HG02763 (cell line): ENCODE data around the gene CREG1.
"Not testable (repeated sequence)": the region's sequence is repeated elsewhere in the genome, so short reads cannot be mapped to it uniquely, and the experiment has no call there.

ENCODE experiments used
- ATAC-seq: cut with Tn5 transposase; IDR thresholded peaks from one replicate; pipeline ENCODE4 v1.9.1; 2021; ENCODE audit warnings: mild to moderate bottlenecking, moderate library complexity; ENCODE audit not compliant: unreplicated experiment

The CREG1 gene

DNA sequence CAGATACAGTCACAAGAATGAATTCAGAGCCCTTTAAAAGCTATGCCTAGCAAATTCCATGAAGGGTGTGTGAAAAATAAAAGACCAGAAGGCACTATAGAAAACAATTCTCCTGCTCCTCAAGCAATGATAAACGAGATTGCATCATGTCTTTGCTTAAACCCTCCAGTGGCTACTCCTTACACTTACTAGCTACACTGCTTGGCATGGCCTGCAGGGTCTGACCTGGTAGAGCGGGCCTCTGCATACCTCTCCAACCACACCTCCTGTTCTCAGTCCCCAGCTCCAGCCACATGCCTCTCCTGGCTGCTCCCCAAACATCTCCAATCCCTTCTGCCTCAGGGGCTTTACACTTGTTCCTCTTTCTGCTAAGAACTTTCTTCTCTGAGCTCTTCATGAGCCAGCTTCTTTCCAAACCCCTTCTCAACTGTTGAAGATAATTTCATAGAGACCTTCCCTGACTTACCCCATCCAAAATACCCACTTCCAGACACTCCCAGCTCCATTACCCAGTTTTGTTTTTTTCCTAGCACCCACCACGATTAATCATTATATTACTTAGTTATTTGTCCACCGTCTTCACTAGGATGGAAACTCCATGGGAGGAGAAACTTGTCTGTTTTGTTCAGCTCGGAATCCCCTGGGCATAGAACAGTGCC lies 11.2 kb upstream of the CREG1 start:
- no peak for ATAC-seq

DNA sequence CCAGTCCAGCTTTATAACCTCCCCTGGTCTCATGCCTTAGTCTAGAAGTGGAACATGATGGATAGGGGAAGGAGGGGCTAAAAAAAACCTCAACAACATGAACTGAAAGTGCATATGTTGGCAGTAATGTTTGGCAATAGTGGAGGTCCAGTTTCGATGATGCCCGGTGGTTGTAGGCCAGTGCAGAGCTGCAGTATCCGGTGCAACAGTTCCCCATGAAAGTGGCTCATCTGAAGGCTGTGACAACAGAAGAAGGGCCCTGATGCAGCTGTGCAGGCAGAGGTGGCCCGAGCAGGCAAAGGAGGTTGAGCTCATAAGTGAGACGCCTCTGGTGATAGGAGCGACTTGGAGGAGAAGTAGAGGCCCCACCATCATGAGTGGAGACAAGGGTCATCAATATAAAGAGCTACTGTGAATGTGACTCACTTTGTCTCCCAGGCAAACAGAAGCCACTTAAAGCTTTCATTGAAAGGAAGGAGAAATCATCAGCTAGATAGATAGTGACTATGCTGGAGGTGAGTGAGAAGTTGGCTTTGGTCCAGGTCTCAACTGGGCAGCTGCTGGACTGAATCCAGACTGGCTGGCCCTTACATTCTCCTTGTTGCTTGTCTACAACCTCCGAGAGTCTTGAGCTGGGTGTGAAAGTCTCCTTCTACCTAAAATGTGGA lies 10.2 kb upstream of the CREG1 start:
- no peak for ATAC-seq

DNA sequence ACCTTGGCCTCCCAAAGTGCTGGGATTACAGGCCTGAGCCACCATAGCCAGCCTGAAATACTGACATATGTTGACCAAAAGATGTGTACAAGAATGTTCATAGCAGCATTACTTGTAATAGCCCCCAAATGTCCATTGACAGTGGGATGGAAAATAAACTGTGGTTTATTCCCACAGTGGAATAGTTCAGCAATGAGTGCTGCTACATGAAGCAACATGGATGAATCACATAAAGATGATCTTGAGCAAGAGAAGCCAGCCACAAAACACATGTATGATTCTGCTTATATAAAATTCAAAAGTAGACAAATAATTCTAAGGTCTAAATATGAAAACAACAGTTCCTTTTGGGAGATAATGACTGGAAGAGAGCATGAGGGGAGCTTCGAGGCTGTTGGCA lies 9.1 kb upstream of the CREG1 start:
- ATAC-seq: no peak

DNA sequence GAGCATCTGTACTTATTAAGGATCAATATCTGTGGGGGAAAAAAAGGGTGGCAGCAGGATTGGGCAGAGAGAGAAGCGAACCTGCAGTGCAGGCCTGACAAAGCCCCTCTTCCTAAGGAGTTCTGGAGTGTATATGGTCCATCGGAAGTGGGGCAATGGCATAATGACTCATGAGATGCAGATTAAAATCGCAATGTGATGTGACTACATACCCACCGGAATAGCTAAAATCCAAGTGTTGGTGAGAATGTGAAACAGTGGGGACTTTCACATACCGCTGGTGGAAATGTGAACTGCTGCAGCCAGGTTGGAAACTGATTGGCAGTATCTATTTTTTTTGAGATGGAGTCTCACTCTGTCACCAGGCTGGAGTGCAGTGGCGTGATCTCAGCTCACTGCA lies 8.2 kb upstream of the CREG1 start:
- no peak for ATAC-seq

DNA sequence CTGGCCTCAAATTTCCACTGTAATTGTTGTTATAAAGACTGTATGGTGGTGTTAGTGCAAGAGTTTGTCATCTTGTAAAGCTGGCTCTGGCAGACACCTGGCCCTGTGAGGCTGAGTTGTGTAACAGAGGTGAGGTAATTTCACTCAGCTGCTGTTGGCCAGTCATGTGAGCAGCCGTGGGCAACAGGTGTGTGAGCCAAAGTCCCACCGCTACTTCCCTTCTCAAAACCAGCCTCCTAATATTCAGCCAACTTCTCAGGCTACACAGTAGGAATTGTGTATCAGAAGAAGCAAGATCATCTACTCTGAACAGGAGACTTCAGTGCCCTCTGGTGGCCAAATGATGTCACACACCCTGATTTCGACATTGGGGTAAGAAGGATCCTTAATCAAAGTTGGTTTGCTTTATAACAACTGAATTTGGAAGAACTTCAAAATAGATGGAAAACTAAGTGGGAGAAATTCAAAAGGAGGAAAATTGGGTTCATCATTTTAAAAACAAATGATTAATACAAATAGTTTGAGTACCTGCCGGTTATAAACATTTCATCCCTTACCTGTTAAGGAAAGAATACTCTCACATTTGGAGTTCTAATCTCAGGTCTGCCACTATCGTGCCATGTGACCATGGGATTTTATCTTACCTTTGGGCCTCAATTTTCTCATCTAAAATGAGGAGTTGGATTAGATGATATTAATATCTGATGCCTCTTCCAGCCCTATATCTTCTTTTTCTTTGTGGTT lies 2.6 kb upstream of the CREG1 start:
- no peak for ATAC-seq

DNA sequence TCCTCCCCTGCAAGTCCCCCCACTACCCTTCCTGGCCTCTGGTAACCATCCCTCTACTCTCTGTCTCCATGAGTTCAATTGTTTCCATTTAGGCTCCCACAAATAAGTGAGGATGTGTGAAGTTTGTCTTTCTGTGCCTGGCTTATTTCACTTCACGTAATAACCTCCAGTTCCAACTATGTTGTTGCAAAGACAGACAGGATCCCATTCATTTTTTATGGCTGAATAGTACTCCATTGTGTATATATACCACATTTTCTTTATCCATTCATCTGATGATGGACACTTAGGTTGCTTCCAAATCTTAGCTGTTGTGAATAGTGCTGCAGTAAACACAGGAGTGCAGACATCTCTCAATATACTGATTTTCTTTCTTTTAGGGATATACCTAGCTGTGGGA lies 1.5 kb upstream of the CREG1 start:
- not testable (repeated sequence) for ATAC-seq

DNA sequence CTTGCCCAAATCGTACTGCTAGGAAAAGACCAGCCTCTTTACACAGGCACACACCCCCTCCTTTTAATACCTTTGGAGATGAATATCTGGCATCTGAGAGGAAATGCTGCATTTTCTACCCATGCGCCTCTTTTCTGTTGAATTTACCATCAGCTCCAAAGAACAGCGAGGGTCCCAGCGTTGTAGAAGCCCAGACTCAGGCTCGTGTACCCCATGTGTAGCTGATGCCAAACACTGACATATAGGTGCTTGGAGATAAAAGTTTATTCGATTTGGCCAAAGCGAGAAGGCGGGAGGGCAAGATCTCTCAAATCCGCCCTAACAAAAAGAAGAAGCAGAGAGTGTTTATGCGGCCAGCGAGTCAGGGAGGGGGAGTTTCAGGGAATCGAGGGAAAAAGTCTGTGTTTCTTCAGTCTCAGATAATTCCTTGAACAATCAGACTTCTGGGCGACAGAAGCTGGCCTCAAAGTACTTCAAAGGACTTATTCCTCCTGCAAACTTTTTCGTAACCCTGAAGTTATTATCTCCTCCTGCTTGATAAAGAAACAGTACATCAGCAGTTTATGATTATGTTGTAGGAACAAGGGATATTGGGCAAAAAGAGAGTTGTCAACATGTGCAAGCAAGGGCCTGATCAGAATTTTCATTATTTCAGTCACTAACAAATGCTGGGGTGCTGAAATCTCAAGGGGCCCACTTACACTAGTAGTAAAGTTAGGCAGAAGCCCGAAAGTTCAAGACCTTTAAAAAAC lies 642 bp upstream of the CREG1 start:
- ATAC-seq: peak; percentile 13

DNA sequence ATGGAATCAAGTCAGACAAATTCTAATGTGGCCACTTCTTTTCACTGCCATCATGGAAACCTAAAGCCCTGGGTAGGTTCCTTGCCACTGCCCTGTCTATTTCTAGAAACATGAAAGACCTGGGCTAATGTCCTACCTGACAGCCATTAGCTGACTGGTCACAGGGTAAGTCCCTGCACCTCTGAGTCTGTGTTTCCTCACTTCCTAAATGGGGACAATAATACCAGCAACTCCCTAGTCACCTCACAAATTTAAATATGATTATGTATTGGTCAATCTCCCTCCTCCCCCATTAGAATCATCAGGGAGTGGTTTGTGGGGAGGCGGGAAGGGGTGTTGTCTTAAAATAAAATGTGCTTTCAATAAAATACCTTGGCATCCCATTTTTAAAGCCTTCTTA lies 2.2 kb downstream of the CREG1 start:
- ATAC-seq: no peak

DNA sequence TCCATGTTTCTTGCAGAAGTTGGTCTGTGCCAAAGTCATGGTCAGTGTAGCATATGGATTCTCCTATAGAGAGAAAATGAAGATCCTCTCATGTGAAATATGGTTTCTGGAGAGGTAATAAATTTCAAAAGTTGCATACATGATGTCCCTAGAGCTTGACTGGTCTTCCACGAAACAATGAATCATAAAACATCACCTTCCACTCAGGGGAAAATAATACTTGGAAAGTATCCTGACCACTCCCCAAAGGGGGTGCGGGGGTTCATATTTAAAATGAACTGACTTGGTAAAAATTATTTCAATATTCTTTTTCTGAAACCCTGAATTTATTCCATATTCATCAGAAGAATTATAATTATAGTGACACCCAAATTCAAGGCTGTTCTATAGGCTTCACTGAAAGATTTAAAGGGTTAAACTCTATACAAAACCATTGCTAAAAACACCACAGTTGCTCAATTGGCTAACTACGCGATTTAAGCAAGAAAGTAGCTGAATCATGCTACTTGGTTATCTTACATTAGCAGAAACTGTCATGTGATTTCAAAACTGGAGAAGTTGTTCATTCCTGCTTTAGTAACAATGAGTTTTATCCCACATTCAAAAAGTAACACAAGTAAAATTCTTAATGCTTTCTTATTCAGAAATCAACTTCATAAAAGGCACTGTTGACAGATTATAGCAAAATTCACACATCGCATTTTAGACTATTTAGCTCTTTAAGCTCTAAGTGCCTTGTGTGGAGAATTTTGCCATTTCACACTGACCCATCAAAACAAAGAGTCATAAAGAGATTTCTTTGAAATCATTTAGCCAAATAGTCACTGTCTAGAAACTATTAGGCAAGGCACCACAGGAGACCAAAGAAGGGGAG lies 5.3 kb downstream of the CREG1 start:
- ATAC-seq: no peak

DNA sequence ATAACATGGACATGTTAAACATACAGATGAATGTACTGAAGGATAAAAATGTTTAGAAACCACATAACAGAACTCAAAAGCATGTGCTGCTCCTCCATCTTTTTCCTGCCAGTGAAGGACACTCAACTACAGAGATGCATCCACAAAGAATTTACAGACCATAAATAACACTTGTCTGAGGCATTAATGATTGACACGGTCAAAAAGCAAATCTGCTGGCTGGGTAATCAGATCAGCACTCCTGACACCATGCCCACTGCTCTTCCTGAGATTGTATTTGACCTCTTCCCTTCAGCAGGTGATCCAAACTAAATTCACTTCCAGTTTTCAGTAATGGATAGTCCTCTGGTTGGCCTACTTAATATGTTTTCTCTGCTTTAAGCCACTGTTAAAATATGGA lies 6.6 kb downstream of the CREG1 start:
- no peak for ATAC-seq

DNA sequence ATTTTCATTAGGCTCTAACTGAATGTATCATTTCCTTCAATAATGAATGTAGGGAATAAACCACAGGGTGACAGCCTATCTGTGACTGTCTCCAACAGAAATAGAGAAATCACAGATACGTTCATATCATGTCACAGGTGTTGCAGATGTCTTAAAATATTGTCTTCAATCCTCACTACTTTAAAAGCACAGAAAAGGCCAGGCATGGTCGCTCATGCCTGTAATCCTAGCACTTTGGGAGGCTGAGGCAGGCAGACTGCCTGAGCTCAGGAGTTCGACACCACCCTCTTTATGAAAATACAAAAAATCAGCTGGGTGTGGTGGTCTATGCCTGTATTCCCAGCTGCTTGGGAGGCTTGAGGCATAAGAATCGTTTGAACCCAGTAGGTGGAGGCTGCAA lies 8.2 kb downstream of the CREG1 start:
- ATAC-seq: no peak

DNA sequence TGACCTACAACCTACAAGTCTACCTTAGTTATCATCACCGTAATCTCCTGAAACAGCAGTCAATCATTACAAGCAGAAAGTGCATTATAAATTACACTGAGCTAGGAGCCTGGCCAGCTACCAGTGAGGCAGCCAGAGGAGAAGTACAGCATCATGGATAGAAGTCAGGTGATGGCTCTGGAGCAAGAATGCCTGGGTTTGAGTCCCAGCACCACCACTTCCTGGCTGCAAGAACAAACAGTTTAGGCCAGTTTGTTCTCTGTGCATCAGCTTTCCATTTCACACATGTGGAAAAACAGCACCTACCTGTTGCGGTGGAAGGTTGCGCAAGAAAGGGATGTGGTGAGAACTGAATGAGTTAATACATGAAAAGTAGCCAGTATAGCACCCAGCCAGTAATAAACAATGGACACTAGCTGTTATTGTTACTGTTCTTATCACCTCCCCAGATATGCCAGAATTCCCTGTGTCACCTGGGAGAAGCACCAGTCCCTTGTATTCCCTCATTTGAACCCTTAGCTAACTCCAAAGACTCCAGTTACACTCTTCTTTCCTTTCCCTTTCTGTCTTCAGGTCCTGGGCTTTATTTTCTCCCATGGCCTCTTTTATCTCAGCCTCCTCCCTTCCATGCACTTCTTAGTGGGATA lies 9.0 kb downstream of the CREG1 start:
- no peak for ATAC-seq

DNA sequence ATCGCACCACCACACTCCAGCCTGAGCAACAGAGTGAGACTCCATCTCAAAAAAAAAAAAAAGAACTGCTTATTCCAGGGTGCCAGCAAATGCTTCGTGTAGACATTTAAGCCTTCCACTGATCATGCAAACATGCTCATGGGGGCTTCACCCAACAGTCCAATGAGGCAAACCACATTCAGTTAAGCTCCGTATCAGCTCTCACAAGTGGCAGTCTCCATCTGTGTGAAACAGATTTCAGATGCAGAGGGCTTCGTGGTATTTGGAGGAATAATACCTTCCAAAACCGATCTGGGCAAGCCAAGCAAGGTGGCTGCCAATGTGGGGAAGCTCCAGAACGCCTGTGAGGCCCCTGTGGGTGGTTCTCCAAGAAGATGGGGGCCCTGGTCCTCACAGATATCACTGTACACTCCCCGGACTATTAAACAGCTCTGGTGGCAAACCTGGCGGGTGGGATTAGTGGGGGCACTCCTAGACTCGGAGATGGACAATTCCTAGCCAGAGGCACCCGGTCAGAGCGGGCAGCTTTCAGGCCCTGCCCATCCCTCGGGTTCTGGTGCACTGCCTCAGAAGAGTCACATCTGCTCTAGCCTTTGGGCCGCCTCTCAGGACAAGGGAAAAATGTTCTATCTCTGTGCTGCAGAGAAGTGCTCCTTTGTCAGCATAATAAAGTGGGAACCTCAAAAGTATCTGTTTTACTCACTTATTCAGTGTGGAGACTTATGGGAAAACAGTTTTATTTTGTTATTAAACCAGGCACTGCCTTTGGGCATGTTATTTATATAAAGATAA lies 10.2 kb downstream of the CREG1 start:
- no peak for ATAC-seq

DNA sequence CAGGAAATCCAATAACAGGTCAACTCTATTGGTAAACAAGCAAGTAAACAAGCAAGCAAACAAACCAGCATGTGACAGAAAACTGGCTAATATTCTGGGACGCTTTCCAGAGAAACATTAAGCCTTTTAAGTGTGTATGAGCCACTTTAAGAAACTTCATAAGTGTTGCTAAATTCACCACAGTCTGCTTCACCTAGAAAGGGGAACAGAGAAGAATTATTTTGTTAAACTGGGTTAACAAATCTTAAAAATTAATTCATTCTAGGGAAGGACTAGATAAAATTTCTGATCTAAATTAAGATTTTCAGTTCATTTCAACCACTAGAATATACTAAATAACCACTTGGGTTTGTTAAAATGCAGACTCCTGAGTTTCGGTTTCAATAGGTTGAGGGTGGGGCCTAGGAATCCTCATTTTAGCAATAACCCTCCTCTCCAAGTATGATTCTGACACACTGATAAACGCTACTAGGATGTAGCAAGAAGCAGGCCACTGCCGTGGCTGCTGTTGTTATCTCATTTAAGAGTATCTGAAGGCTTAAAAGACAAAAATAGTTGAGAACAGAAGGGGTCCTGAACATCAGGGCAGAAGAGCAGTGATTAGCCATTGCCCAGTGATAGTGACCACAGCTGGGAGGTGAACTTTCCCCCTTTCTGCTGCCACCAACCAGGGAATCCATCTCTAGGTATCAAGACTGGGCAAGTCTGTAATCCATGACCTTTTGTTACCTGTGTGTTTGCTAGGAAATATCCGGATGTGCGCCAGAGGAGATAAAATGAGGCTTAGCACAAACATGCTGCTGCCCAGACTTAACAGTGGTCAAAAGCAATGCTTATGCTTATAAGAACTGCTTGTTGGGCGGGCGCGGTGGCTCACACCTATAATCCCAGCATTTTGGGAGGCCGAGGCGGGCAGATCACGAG lies 11.2 kb downstream of the CREG1 start:
- ATAC-seq: no peak

DNA sequence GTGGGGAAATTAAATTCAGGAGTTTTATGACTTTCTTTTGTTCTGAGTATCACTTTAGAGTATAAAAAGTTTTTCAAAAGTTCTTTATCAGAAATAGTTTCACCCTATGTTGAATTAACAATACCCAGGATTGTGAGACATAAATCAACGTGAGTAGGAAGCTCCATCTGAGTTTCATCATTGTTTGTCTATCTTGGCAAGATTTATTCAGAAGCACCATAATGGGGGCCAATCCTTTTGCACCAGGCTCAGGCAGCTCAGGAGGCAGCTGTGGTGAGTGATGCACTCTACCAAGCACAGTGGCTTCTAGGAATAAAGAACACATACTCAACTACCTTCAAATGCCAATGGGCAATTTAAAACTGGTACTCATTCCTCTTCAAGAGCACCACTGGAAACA lies 12.0 kb downstream of the CREG1 start:
- no peak for ATAC-seq

DNA sequence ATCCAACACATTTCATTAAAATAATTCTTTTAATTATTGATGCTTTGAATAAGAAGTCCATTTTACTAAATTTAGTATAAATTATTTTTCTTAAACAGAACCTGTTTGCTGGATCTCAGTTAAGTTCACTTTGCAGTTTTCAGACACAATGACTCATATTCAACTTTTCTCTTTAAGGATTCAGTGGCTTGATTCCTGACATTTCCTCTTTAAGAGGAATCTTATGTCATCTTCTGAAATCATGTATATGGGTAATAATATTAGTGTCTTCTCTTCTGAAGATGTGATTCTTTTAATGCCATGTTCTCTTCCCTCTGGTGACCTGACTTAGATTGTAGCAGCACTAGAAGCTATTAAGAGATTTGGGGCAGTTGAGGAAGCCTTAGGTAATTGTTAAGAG lies 12.6 kb downstream of the CREG1 start:
- ATAC-seq: no peak

DNA sequence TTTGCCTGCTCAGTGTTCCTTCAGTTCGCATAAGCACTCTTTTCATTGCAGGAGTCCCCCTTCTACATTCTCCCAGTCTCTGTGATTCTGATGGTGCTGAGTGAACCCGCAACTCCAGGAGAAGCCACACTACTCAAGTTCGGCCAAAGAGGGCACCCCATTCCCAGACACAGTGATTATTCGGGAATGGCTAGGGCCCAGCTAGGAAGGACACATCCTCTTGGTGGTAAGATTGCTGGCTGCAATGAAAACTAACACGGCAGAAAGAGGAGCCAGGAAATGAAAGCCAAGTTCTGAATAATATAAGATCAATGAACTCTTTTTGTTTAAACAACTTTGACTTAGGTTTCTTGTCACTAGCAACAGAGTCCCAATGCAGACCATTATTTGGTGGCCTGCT lies 14.9 kb downstream of the CREG1 start:
- ATAC-seq: no peak

DNA sequence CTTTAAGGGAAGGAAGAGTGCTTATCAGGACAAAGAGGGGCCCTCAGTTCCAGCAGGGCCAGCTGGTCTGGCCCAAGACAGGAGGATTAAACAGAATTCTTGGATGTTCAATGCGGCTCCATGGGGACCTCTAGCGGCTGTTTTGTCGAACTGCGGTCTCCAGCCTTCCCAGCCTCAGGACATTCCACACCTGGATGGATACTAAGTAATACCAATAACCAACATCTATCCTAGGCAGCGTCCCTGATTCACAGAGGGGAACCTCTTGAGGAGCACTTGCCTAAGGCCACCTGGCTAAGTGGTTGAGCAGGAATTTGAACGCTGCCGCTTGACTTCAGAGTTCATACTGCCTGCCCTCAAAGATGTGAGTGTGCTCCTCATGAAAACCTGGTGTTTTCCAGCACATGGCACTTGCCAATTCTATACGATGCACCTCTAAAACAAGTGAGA lies 19.7 kb downstream of the CREG1 start:
- no peak for ATAC-seq
